NCI-H128 (cell line): ENCODE data around the gene ERP27.

Experiments
- DNase-seq: peaks from one replicate; lab custom pipeline; 2025; ENCODE audit not compliant: unreplicated experiment; lab: John Stamatoyannopoulos, UW

The ERP27 gene

GRCh38 chr12:14959916-14960496 lies 21.7 kb upstream of the ERP27 start:
- DNase-seq, result no peak

GRCh38 chr12:14959463-14959862 lies 21.1 kb upstream of the ERP27 start:
- DNase-seq, result no peak

GRCh38 chr12:14959126-14959440 lies 20.7 kb upstream of the ERP27 start:
- DNase-seq, result no peak

- no peak for DNase-seq
Measured at GRCh38 chr12:14958361-14959125, 20.2 kb upstream of the ERP27 start.

GRCh38 chr12:14957551-14958168 lies 19.3 kb upstream of the ERP27 start:
- DNase-seq, result no peak

GRCh38 chr12:14956905-14957304 lies 18.6 kb upstream of the ERP27 start:
- DNase-seq, result no peak

- no peak for DNase-seq
Measured at GRCh38 chr12:14956024-14956891, 17.9 kb upstream of the ERP27 start.

GRCh38 chr12:14954269-14954668 lies 15.9 kb upstream of the ERP27 start:
- DNase-seq, result no peak

- DNase-seq, result no peak
Measured at GRCh38 chr12:14953752-14954151, 15.4 kb upstream of the ERP27 start.

GRCh38 chr12:14952299-14952921 lies 14.1 kb upstream of the ERP27 start:
- no peak for DNase-seq

- DNase-seq, result no peak
Measured at GRCh38 chr12:14951851-14952250, 13.5 kb upstream of the ERP27 start.

GRCh38 chr12:14950982-14951746 lies 12.8 kb upstream of the ERP27 start:
- DNase-seq, result no peak

GRCh38 chr12:14950421-14950820 lies 12.1 kb upstream of the ERP27 start:
- no peak for DNase-seq

GRCh38 chr12:14949631-14950030 lies 11.3 kb upstream of the ERP27 start:
- DNase-seq, result no peak

- DNase-seq, result no peak
Measured at GRCh38 chr12:14948672-14949071, 10.3 kb upstream of the ERP27 start.

- DNase-seq, result no peak
Measured at GRCh38 chr12:14946861-14947260, 8.5 kb upstream of the ERP27 start.

- no peak for DNase-seq
Measured at GRCh38 chr12:14946162-14946561, 7.8 kb upstream of the ERP27 start.

GRCh38 chr12:14942196-14942931 lies 4.0 kb upstream of the ERP27 start:
- DNase-seq, result no peak

- DNase-seq, result no peak
Measured at GRCh38 chr12:14941369-14941768, 3.0 kb upstream of the ERP27 start.

GRCh38 chr12:14937689-14938088 lies 648 bp downstream of the ERP27 start:
- no peak for DNase-seq
